Trophoblast cell (in vitro differentiated cells and primary cell): ENCODE data around the gene MT4.

ENCODE experiments used
- DNase-seq, 2 donors: peaks; one replicate each; pipeline ENCODE4 v3.0.0-alpha.2; 2016
- H2AFZ ChIP-seq: 2 replicates; pipeline ENCODE4 v1.6.1; 2013; ENCODE audit warnings: low read length, moderate library complexity, mild to moderate bottlenecking; ENCODE audit not compliant: insufficient read depth, poor library complexity
- H2AK5ac ChIP-seq: 2 replicates; pipeline ENCODE4 v1.6.1; 2013; ENCODE audit warnings: mild to moderate bottlenecking, low read length
- H2BK120ac ChIP-seq: 2 replicates; pipeline ENCODE4 v1.6.1; 2013; ENCODE audit warnings: low read length, mild to moderate bottlenecking, moderate library complexity; ENCODE audit not compliant: insufficient read depth, poor library complexity
- H2BK12ac ChIP-seq: 2 replicates; pipeline ENCODE4 v1.6.1; 2013; ENCODE audit warnings: mild to moderate bottlenecking, low read length, moderate library complexity
- H2BK5ac ChIP-seq: 2 replicates; pipeline ENCODE4 v1.6.1; 2013; ENCODE audit warnings: low read length, low read depth, moderate library complexity, mild to moderate bottlenecking; ENCODE audit not compliant: poor library complexity
- H3K14ac ChIP-seq: 2 replicates; pipeline ENCODE4 v1.6.1; 2013; ENCODE audit warnings: mild to moderate bottlenecking, low read length
- H3K18ac ChIP-seq: 2 replicates; pipeline ENCODE4 v1.6.1; 2013; ENCODE audit warnings: mild to moderate bottlenecking, low read length
- H3K23ac ChIP-seq: 2 replicates; pipeline ENCODE4 v1.6.1; 2013; ENCODE audit warnings: low read length
- H3K27ac ChIP-seq: 2 replicates; pipeline ENCODE4 v1.5.1; 2013; ENCODE audit warnings: low read depth, mild to moderate bottlenecking, inconsistent platforms, low read length, moderate library complexity
- H3K27me3 ChIP-seq: 2 replicates; pipeline ENCODE4 v1.6.1; 2013; ENCODE audit warnings: inconsistent platforms, mild to moderate bottlenecking, low read length, moderate library complexity; ENCODE audit not compliant: insufficient read depth
- H3K36me3 ChIP-seq, 2 experiments: 1 replicate in 1 of 2; 2 replicates in 1 of 2; pipeline ENCODE4 v1.6.1; 2013; ENCODE audit warnings: low read length in 2 of 2, mild to moderate bottlenecking in 2 of 2, moderate library complexity in 1 of 2; ENCODE audit not compliant: insufficient read depth in 2 of 2, control insufficient read depth in 1 of 2
- H3K4ac ChIP-seq: 2 replicates; pipeline ENCODE4 v1.6.1; 2013; ENCODE audit warnings: low read depth, mild to moderate bottlenecking, low read length, moderate library complexity
- H3K4me1 ChIP-seq, 2 experiments: 1 replicate in 1 of 2; 2 replicates in 1 of 2; pipeline ENCODE4 v1.6.1; 2013; ENCODE audit warnings: low read length in 2 of 2, mild to moderate bottlenecking in 2 of 2, moderate library complexity in 1 of 2; ENCODE audit not compliant: insufficient read depth in 2 of 2, control insufficient read depth in 1 of 2
- H3K4me2 ChIP-seq: 2 replicates; pipeline ENCODE4 v1.6.1; 2013; ENCODE audit warnings: inconsistent platforms, mild to moderate bottlenecking, low read length, moderate library complexity
- H3K4me3 ChIP-seq: 2 replicates; pipeline ENCODE4 v1.5.1; 2013; ENCODE audit warnings: mild to moderate bottlenecking, low read depth, low read length, inconsistent platforms
- H3K79me1 ChIP-seq: one replicate; pipeline ENCODE4 v1.6.1; 2013; ENCODE audit warnings: low read length
- H3K79me2 ChIP-seq: 2 replicates; pipeline ENCODE4 v1.6.1; 2013; ENCODE audit warnings: low read length, mild to moderate bottlenecking; ENCODE audit not compliant: control insufficient read depth, insufficient read depth, poor library complexity
- H3K9ac ChIP-seq: 2 replicates; pipeline ENCODE4 v1.6.1; 2013; ENCODE audit warnings: mild to moderate bottlenecking, low read length
- H3K9me3 ChIP-seq: 2 replicates; pipeline ENCODE4 v1.6.1; 2013; ENCODE audit warnings: low read depth, mild to moderate bottlenecking, control low read depth, inconsistent platforms, low read length; ENCODE audit not compliant: insufficient read depth
- H4K12ac ChIP-seq: 2 replicates; pipeline ENCODE4 v1.6.1; 2013; ENCODE audit warnings: low read depth, mild to moderate bottlenecking, low read length, moderate library complexity
- H4K8ac ChIP-seq: 2 replicates; pipeline ENCODE4 v1.6.1; 2013; ENCODE audit warnings: low read depth, mild to moderate bottlenecking, low read length, moderate library complexity
- H4K91ac ChIP-seq: one replicate; pipeline ENCODE4 v1.6.1; 2013; ENCODE audit warnings: low read depth, mild to moderate bottlenecking, low read length, moderate library complexity
- WGBS: extraction: QIAGEN DNeasy Blood & Tissue Kit; methylation state at CpG from one replicate; pipeline ENCODE4 v1.1.7; 2013; ENCODE audit warnings: missing lambda C conversion rate; ENCODE audit not compliant: insufficient read length, insufficient coverage; ENCODE audit errors: extremely low coverage; 5-methylcytosine and 5-hydroxymethylcytosine counted together

The MT4 gene

DNA sequence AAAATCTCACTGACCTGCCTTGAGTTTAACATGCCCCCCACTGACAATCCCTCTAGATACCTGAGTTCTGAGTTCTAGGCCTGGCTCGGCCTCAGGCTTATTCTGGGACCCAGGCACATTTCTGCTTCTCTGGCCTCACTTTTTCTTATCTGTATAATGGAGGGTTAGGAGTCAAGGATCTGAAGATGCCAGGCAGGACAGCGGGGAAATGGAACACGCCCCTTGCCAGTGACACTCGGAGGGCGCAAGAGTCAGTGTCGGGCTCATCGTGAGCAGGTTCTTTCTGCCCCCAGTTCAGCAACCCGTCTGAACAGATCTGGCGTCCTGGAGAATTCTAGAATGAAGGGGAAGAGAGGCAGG lies 23.9 kb downstream of the MT4 start:
- Histone ChIP-seq H3K79me2 (no peaks in the 10 kb centered on the region), H3K23ac (no peak overlapping the region), H3K9me3 (peaks cover 4% of the 10 kb centered on the region), H3K14ac (no peak overlapping the region), H4K12ac (no peak overlapping the region), H2BK5ac (no peak overlapping the region), H3K4me1 (peaks cover 0 to 2% of the 10 kb centered on the region in 2 experiments), H2BK12ac (no peak overlapping the region), H2AFZ (no peak overlapping the region), H3K79me1 (no peaks in the 10 kb centered on the region), H4K91ac (no peak overlapping the region), H2AK5ac (no peak overlapping the region), H3K27me3 (peaks cover 30% of the 10 kb centered on the region), H3K27ac (no peak overlapping the region), H3K4me3 (no peak overlapping the region), H3K4me2 (no peak overlapping the region), H3K4ac (no peak overlapping the region), H3K18ac (no peak overlapping the region), H3K36me3 (no peaks in the 10 kb centered on the region), H3K9ac (no peak overlapping the region), H4K8ac (no peak overlapping the region), H2BK120ac (no peak overlapping the region)
- DNase-seq = no peak
- WGBS = no CpG with 5 or more reads among the region's 9 CpGs

DNA sequence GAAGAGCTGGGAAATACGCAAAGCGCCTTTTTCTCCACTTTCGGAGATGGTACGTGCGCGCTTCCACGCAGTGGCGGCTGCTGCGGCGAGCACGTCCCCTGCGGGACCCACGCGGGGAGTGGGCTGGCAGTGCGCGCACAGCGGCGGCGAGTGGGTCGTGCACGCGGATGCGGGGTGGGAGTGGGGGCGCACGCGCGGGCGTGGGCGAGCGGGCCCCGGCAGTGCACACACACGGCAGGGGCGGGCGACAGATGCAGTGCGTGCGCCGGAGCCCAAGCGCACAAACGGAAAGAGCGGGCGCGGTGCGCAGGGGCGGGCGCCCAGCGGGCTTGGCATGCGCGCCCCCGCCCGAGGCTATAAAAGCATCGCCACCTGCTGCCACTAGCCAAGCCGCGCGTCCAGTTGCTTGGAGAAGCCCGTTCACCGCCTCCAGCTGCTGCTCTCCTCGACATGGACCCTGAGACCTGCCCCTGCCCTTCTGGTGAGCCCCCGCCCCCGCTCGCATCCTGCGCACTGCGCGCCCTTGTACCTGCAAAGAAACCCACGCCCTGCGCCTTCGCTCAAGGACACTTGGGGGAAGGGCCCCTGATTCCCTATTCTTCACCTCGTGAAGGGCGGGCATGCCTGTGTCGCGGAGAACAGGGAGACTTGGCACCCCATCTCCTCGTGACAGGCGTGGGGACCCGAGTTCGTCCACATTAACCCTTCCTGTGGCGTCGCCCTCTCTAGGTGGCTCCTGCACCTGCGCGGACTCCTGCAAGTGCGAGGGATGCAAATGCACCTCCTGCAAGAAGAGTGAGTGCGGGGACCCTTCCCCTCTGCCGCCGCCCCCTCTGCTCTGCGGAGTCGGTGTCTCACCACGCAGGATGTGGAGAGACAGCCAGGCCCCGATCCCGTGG lies 24.5 kb downstream of the MT4 start, which contains the start of gene MT3:
Gene MT3, plus strand, starts transcription at position 388 of the 899 bp plus-strand sequence. Its CDS starts 63 bp downstream, at position 451.
- no peak within 1 kb of the TSS for H3K18ac ChIP-seq
- no peaks in the 10 kb centered on the region for H3K79me1 ChIP-seq
- H3K79me2 ChIP-seq = no peaks in the 10 kb centered on the region
- no peak within 1 kb of the TSS for H3K4ac ChIP-seq
- no peak within 1 kb of the TSS for H3K27ac ChIP-seq
- no peak within 1 kb of the TSS for H2BK120ac ChIP-seq
- no peaks in the 10 kb centered on the region for H3K36me3 ChIP-seq
- peak in 1 of 2 donors; percentile 47 for DNase-seq
- H3K4me2 ChIP-seq = no peak within 1 kb of the TSS
- H3K9ac ChIP-seq = no peak within 1 kb of the TSS
- WGBS = no CpG with 5 or more reads among the region's 87 CpGs
- peaks cover 2% of the 10 kb centered on the region for H3K9me3 ChIP-seq
- no peak within 1 kb of the TSS for H3K23ac ChIP-seq
- H3K4me1 ChIP-seq = peaks cover 0 to 2% of the 10 kb centered on the region in 2 experiments
- no peak within 1 kb of the TSS for H2AFZ ChIP-seq
- no peak within 1 kb of the TSS for H4K8ac ChIP-seq
- H3K27me3 ChIP-seq = peaks cover 30% of the 10 kb centered on the region
- peak within 1 kb of the TSS; percentile 40 for H3K4me3 ChIP-seq
- no peak within 1 kb of the TSS for H2BK12ac ChIP-seq
- no peak within 1 kb of the TSS for H4K12ac ChIP-seq
- H2AK5ac ChIP-seq = no peak within 1 kb of the TSS
- H2BK5ac ChIP-seq = no peak within 1 kb of the TSS
- no peak within 1 kb of the TSS for H3K14ac ChIP-seq
- H4K91ac ChIP-seq = no peak within 1 kb of the TSS

DNA sequence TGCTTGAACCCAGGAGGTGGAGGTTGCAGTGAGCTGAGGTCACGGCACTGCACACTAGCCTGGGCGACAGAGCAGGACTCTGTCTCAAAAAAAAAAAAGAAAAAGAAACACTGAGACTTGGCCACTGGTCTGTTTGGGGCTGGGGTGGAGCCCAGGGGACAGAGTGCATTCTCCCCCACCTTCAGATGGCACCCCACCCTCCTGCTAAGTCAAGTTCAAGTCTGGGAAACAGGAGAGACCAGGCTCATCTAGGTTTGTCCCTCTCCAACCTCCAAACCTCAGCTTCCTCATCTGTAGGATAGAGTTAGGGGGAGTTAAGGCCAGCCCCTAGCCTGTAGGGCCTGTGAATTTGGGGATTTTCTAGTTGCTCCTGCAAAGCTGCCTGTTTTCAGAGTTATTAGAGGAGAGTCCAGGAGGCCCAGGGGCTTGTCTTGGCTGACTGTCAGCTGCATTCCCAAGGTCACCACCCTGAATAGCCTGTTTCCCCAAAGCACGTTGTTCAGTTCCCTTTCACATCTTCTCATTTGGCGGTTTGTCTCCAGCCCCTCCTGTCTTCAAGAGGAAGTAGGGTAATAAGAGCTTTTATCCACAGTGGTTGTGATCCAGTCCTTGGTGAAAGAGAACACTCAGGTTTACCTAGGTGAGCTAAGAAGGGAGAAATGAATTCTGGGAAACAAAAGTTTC lies 26.6 kb downstream of the MT4 start:
- H3K4me2 ChIP-seq = no peak overlapping the region
- no peak overlapping the region for H3K23ac ChIP-seq
- H2BK120ac ChIP-seq = no peak overlapping the region
- no peak overlapping the region for H3K18ac ChIP-seq
- no peak overlapping the region for H2AK5ac ChIP-seq
- H3K9ac ChIP-seq = no peak overlapping the region
- no peaks in the 10 kb centered on the region for H3K36me3 ChIP-seq
- no CpG with 5 or more reads among the region's 4 CpGs for WGBS
- no peak overlapping the region for H2BK5ac ChIP-seq
- H4K91ac ChIP-seq = no peak overlapping the region
- peaks cover 0 to 2% of the 10 kb centered on the region in 2 experiments for H3K4me1 ChIP-seq
- no peak overlapping the region for H3K14ac ChIP-seq
- peaks cover 30% of the 10 kb centered on the region for H3K27me3 ChIP-seq
- H3K79me2 ChIP-seq = no peaks in the 10 kb centered on the region
- H4K8ac ChIP-seq = no peak overlapping the region
- H3K27ac ChIP-seq = no peak overlapping the region
- H2AFZ ChIP-seq = no peak overlapping the region
- H3K4me3 ChIP-seq = no peak overlapping the region
- no peaks in the 10 kb centered on the region for H3K79me1 ChIP-seq
- no peak overlapping the region for H3K4ac ChIP-seq
- no peak overlapping the region for H2BK12ac ChIP-seq
- H3K9me3 ChIP-seq = peaks cover 1% of the 10 kb centered on the region
- no peak for DNase-seq
- no peak overlapping the region for H4K12ac ChIP-seq

DNA sequence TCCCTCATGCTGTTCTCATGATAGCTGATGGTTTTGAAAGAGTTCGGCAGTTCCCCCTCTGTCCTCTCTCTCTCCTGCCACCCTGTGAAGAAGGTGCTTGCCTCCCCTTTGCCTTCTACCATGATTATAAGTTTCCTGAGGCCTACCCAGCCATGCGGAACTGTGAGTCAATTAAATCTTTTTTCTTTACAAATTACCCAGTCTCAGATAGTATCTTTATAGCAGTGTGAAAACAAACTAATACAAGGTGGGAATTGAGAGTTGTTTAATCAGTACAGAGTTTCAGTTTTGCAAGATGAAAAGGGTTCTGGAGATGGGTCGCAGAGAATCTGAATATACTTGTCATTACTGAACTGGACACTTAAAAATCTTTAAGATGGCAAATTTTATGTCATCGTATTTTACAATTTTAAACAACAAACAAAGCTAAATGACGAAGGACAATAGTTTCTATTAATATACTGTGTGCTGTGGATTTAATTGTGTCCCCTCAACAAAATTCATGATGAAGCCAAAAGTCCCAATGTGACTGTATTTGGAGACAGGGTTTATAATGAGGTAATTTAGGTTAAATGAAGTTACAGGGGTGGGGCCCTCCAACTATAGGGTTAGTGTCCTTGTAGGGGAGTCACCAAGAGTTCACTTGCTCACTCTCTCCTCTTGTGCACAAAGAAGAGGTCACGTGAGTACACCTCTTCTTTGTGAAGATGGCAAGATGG lies 28.9 kb downstream of the MT4 start:
- no peak overlapping the region for H3K18ac ChIP-seq
- H2AK5ac ChIP-seq = no peak overlapping the region
- H3K4me2 ChIP-seq = no peak overlapping the region
- DNase-seq = no peak
- no peaks in the 10 kb centered on the region for H3K79me1 ChIP-seq
- no peak overlapping the region for H4K91ac ChIP-seq
- H3K14ac ChIP-seq = no peak overlapping the region
- no peaks in the 10 kb centered on the region for H3K36me3 ChIP-seq
- no CpG with 5 or more reads among the region's 6 CpGs for WGBS
- H2BK5ac ChIP-seq = no peak overlapping the region
- no peak overlapping the region for H4K8ac ChIP-seq
- no peak overlapping the region for H4K12ac ChIP-seq
- H3K4me3 ChIP-seq = no peak overlapping the region
- H3K4me1 ChIP-seq = peaks cover 0 to 2% of the 10 kb centered on the region in 2 experiments
- H3K4ac ChIP-seq = no peak overlapping the region
- no peak overlapping the region for H3K23ac ChIP-seq
- H3K9me3 ChIP-seq = peaks cover 1% of the 10 kb centered on the region
- no peak overlapping the region for H3K9ac ChIP-seq
- no peak overlapping the region for H2BK120ac ChIP-seq
- no peaks in the 10 kb centered on the region for H3K79me2 ChIP-seq
- H2AFZ ChIP-seq = no peak overlapping the region
- no peak overlapping the region for H3K27ac ChIP-seq
- H2BK12ac ChIP-seq = no peak overlapping the region
- peaks cover 21% of the 10 kb centered on the region for H3K27me3 ChIP-seq
